Measurements from ENCODE around the gene YPEL1.
A peak's percentile ranks its signal among the peaks of the same experiment; 100 is the strongest.

Gene YPEL1

GRCh38 chr22:21758091-21758864 lies 22.7 kb upstream of the YPEL1 start:
- no peak for TF ChIP-seq CTCF (IDR thresholded peaks at IDR 0.05)
- DNase-seq = no peak
- H3K27me3 Mint-ChIP-seq (ENCODE audit: low read depth, poor library complexity) = no peaks in the 10 kb centered on the region
- peak overlapping the region; percentile 20 for H3K27ac Mint-ChIP-seq
- H3K36me3 Mint-ChIP-seq (ENCODE audit: low read depth) = peaks cover 29% of the 10 kb centered on the region
- H3K9me3 Mint-ChIP-seq = no peaks in the 10 kb centered on the region
- peaks cover 35% of the 10 kb centered on the region for H3K4me1 Mint-ChIP-seq
- H3K4me3 Mint-ChIP-seq = no peak overlapping the region

GRCh38 chr22:21755851-21756284 lies 20.3 kb upstream of the YPEL1 start:
- H3K36me3 Mint-ChIP-seq (ENCODE audit: low read depth) = peaks cover 14% of the 10 kb centered on the region
- H3K4me1 Mint-ChIP-seq = peaks cover 46% of the 10 kb centered on the region
- no peaks in the 10 kb centered on the region for H3K27me3 Mint-ChIP-seq (ENCODE audit: low read depth, poor library complexity)
- TF ChIP-seq CTCF (IDR thresholded peaks at IDR 0.05) = no peak
- peak overlapping the region; percentile 60 for H3K27ac Mint-ChIP-seq
- no peaks in the 10 kb centered on the region for H3K9me3 Mint-ChIP-seq
- H3K4me3 Mint-ChIP-seq = no peak overlapping the region
- DNase-seq = no peak

- Mint-ChIP-seq H3K27me3 (ENCODE audit: low read depth, poor library complexity) (no peaks in the 10 kb centered on the region), H3K4me3 (no peak overlapping the region), H3K27ac (peak overlapping the region; percentile 86), H3K4me1 (peaks cover 46% of the 10 kb centered on the region), H3K9me3 (no peaks in the 10 kb centered on the region), H3K36me3 (ENCODE audit: low read depth) (peaks cover 14% of the 10 kb centered on the region)
- no peak for DNase-seq
- no peak for TF ChIP-seq CTCF (IDR thresholded peaks at IDR 0.05)
Measured at GRCh38 chr22:21754523-21754922, 18.9 kb upstream of the YPEL1 start.

- DNase-seq = no peak
- Mint-ChIP-seq H3K36me3 (ENCODE audit: low read depth) (peaks cover 8% of the 10 kb centered on the region), H3K27me3 (ENCODE audit: low read depth, poor library complexity) (no peaks in the 10 kb centered on the region), H3K4me1 (peaks cover 40% of the 10 kb centered on the region), H3K4me3 (no peak overlapping the region), H3K27ac (no peak overlapping the region), H3K9me3 (no peaks in the 10 kb centered on the region)
- TF ChIP-seq CTCF (IDR thresholded peaks at IDR 0.05) = no peak
Measured at GRCh38 chr22:21753374-21754111, 17.9 kb upstream of the YPEL1 start.

GRCh38 chr22:21752276-21752675 lies 16.7 kb upstream of the YPEL1 start:
- Mint-ChIP-seq H3K36me3 (ENCODE audit: low read depth) (peaks cover 3% of the 10 kb centered on the region), H3K9me3 (no peaks in the 10 kb centered on the region), H3K27ac (peak overlapping the region; percentile 69), H3K4me1 (peaks cover 36% of the 10 kb centered on the region), H3K27me3 (ENCODE audit: low read depth, poor library complexity) (no peaks in the 10 kb centered on the region), H3K4me3 (no peak overlapping the region)
- no peak for TF ChIP-seq CTCF (IDR thresholded peaks at IDR 0.05)
- no peak for DNase-seq
